Small intestine (tissue), 7 donors: Measurements from ENCODE around the gene RBM47. TPM values are rescaled to one million over a fixed set of nuclear protein-coding genes. Genes with fewer than 3 reads are reported as not detected.

ENCODE experiments used
- DNase-seq, 2 donors: peaks; one replicate each; pipeline versions ENCODE4 v3.0.0 to v3.0.0-alpha.2; 2013
- FAIRE-seq: peaks from 2 replicates; lab custom pipeline; 2012; peaks lifted over from hg19 to GRCh38; lab: Jason Lieb, UNC
- H3K27ac ChIP-seq, 3 donors: one replicate each; pipeline ENCODE4 v1.5.1; 2013; ENCODE audit warnings: low read length in 2 of 3, mild to moderate bottlenecking in 2 of 3, control low read depth in 1 of 3, inconsistent platforms in 1 of 3, low read depth in 1 of 3, moderate library complexity in 1 of 3
- H3K27me3 ChIP-seq, 3 donors: one replicate each; pipeline ENCODE4 v1.6.1; 2013; ENCODE audit warnings: low read length in 3 of 3, inconsistent platforms in 1 of 3; ENCODE audit not compliant: control insufficient read depth in 3 of 3, insufficient read depth in 3 of 3
- H3K36me3 ChIP-seq, 3 donors: one replicate each; pipeline ENCODE4 v1.6.1; 2013; ENCODE audit warnings: low read length in 3 of 3, inconsistent platforms in 1 of 3, low read depth in 1 of 3, mild to moderate bottlenecking in 1 of 3, moderate library complexity in 1 of 3; ENCODE audit not compliant: control insufficient read depth in 3 of 3, insufficient read depth in 2 of 3
- H3K4me1 ChIP-seq, 3 donors: one replicate each; pipeline ENCODE4 v1.6.1; 2013; ENCODE audit warnings: low read length in 2 of 3, inconsistent platforms in 1 of 3, low read depth in 1 of 3, mild to moderate bottlenecking in 1 of 3, moderate library complexity in 1 of 3; ENCODE audit not compliant: control insufficient read depth in 3 of 3, insufficient read depth in 2 of 3
- H3K4me3 ChIP-seq, 3 donors: one replicate each; pipeline ENCODE4 v1.5.1; 2013; ENCODE audit warnings: low read length in 3 of 3, control low read depth in 1 of 3, inconsistent platforms in 1 of 3, low read depth in 1 of 3, mild to moderate bottlenecking in 1 of 3, moderate library complexity in 1 of 3
- H3K9me3 ChIP-seq, 2 donors: one replicate each; pipeline ENCODE4 v1.6.1; 2013; ENCODE audit warnings: low read depth in 1 of 2, low read length in 1 of 2; ENCODE audit not compliant: control insufficient read depth in 2 of 2, insufficient read depth in 1 of 2
- WGBS, 3 donors: extraction: QIAGEN DNeasy Blood & Tissue Kit; methylation state at CpG; one replicate each; pipeline ENCODE4 v1.1.7; 2013; 5-methylcytosine and 5-hydroxymethylcytosine counted together
- polyA plus RNA-seq, 4 donors: library from polyadenylated mRNA; stranded (reverse) in 3 of 4; unstranded in 1 of 4; fragments of 200-250 nt in 3 of 4; fragments of 120-200 nt in 1 of 4; gene quantifications; one replicate each; pipeline versions ENCODE4 v1.2.1 to v1.2.3, GENCODE V29; 2013
- donor health status: healthy with polysubstance abuse.
- donor health status: control.
- donor health status: control.
- donor health status: Bipolar disorder and iron deficiency.
- donor health status: healthy.

The RBM47 gene
- polyA plus RNA-seq, 4 donors = 49.5 to 127 (median 106) TPM

GRCh38 chr4:40621592-40622512 is 7.8 kb downstream of the RBM47 start:
- H3K27ac ChIP-seq = peak overlapping the region in 1 of 3 donors; percentile 4
- 68 to 78% (median 68%) methylated on average over 13 of the region's 13 CpGs for WGBS, 3 donors
- no peak for FAIRE-seq

GRCh38 chr4:40621229-40621591 is 8.5 kb downstream of the RBM47 start:
- no peaks in the 10 kb centered on the region for H3K36me3 ChIP-seq
- no peaks in the 10 kb centered on the region for H3K9me3 ChIP-seq
- H3K27ac ChIP-seq = no peak overlapping the region
- no peaks in the 10 kb centered on the region for H3K27me3 ChIP-seq
- DNase-seq (no peak), FAIRE-seq (no peak)
- H3K4me3 ChIP-seq = no peak overlapping the region
- H3K4me1 ChIP-seq = peaks cover 0 to 16% (median 4%) of the 10 kb centered on the region in 3 donors
- 73 to 88% (median 82%) methylated on average over 4 of the region's 4 CpGs for WGBS, 3 donors

More at GRCh38 chr4:40621592-40622512, 7.8 kb downstream of the RBM47 start:
- Histone ChIP-seq H3K9me3 (no peaks in the 10 kb centered on the region), H3K36me3 (no peaks in the 10 kb centered on the region), H3K4me3 (no peak overlapping the region), H3K27me3 (no peaks in the 10 kb centered on the region), H3K4me1 (peaks cover 0 to 22% (median 4%) of the 10 kb centered on the region in 3 donors)
- DNase-seq = peak in 1 of 2 donors; percentile 65

- DNase-seq (no peak), FAIRE-seq (no peak)
- Histone ChIP-seq H3K27ac (no peak overlapping the region), H3K36me3 (no peaks in the 10 kb centered on the region), H3K4me1 (peaks cover 0 to 16% (median 4%) of the 10 kb centered on the region in 3 donors), H3K4me3 (no peak overlapping the region), H3K9me3 (no peaks in the 10 kb centered on the region), H3K27me3 (no peaks in the 10 kb centered on the region)
- 89 to 93% (median 89%) methylated on average over 11 of the region's 11 CpGs for WGBS, 3 donors
Measured at GRCh38 chr4:40619600-40619999, 10.1 kb downstream of the RBM47 start.

- Histone ChIP-seq H3K4me3 (no peak overlapping the region), H3K36me3 (no peaks in the 10 kb centered on the region), H3K27ac (no peak overlapping the region), H3K4me1 (peaks cover 0 to 9% (median 0%) of the 10 kb centered on the region in 3 donors), H3K27me3 (no peaks in the 10 kb centered on the region), H3K9me3 (no peaks in the 10 kb centered on the region)
- DNase-seq (no peak), FAIRE-seq (no peak)
- WGBS, 3 donors = 83 to 96% (median 83%) methylated on average over 2 of the region's 2 CpGs
Measured at GRCh38 chr4:40617872-40618271, 11.8 kb downstream of the RBM47 start.

GRCh38 chr4:40614031-40614430 is 15.6 kb downstream of the RBM47 start:
- no peak for DNase-seq
- no peaks in the 10 kb centered on the region for H3K36me3 ChIP-seq
- no peaks in the 10 kb centered on the region for H3K27me3 ChIP-seq
- H3K4me3 ChIP-seq = no peak overlapping the region
- 69 to 91% (median 75%) methylated on average over 2 of the region's 2 CpGs for WGBS, 3 donors
- H3K9me3 ChIP-seq = no peaks in the 10 kb centered on the region
- no peak overlapping the region for H3K27ac ChIP-seq
- FAIRE-seq = no peak
- no peaks in the 10 kb centered on the region for H3K4me1 ChIP-seq

- DNase-seq (no peak), FAIRE-seq (no peak)
- H3K4me1 ChIP-seq = no peaks in the 10 kb centered on the region
- no peaks in the 10 kb centered on the region for H3K9me3 ChIP-seq
- no peaks in the 10 kb centered on the region for H3K36me3 ChIP-seq
- H3K4me3 ChIP-seq = no peak overlapping the region
- H3K27ac ChIP-seq = no peak overlapping the region
- no peaks in the 10 kb centered on the region for H3K27me3 ChIP-seq
- 70 to 89% (median 86%) methylated on average over 1 of the region's 1 CpG for WGBS, 3 donors
Measured at GRCh38 chr4:40613456-40613855, 16.2 kb downstream of the RBM47 start.

- DNase-seq = no peak
- Histone ChIP-seq H3K27ac (no peak overlapping the region), H3K27me3 (no peaks in the 10 kb centered on the region), H3K4me3 (no peak overlapping the region), H3K36me3 (no peaks in the 10 kb centered on the region), H3K4me1 (no peaks in the 10 kb centered on the region), H3K9me3 (no peaks in the 10 kb centered on the region)
- FAIRE-seq = no peak
- 74 to 84% (median 78%) methylated on average over 2 of the region's 2 CpGs for WGBS, 3 donors
Measured at GRCh38 chr4:40612831-40613230, 16.8 kb downstream of the RBM47 start.

- Histone ChIP-seq H3K4me3 (no peak overlapping the region), H3K27me3 (no peaks in the 10 kb centered on the region), H3K36me3 (no peaks in the 10 kb centered on the region), H3K9me3 (no peaks in the 10 kb centered on the region), H3K4me1 (no peaks in the 10 kb centered on the region), H3K27ac (no peak overlapping the region)
- 89 to 92% (median 91%) methylated on average over 4 of the region's 4 CpGs for WGBS, 3 donors
- FAIRE-seq (no peak), DNase-seq (no peak)
Measured at GRCh38 chr4:40612283-40612682, 17.4 kb downstream of the RBM47 start.
